CD4-positive, alpha-beta T cell treated with Interleukin-6 for 4 hours (primary cell): ENCODE measurements around the gene NHLRC2.

Experiments
- DNase-seq: peaks from one replicate; pipeline ENCODE4 v3.0.0-alpha.2; 2020; ENCODE audit warnings: mixed read lengths

The NHLRC2 gene

DNA sequence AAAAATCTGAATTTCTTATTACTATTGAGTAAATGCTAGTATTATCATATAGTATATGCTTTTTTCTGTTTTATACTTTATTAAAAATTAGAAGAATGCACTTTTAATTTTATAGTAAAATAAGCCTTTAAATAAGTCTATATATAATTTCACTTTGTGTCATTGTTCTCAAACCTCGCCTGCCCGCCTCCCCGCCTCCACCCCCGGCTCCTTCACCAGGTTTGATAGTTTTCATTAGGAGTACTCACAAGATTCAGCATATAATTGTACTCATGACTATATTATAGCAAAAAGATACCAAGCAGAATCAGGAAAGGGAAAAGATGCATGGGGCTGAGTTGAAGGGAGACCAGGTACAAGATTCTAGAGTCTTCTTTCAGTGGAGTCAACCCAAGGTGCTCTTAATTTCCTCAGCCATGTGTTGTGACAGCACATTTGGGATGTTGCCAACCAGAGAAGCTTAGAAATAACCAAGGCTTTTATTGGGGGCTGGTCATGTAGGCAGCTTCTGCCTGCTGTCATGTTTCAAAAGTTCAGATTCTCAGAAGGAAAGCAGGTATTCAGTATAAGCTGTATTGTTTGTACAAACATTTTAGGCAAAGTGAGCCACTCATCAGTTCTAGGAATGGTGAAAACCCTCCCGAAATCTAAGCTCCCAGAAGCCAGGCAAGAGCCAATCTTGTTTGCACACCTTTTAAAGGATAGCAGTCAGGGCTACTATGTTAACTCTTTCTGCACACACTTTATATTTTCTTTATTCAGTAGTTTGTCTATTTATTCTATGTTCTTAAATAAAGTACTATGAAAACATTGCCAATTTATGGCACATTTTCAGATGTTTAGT, 12.3 kb downstream of the NHLRC2 start:
- no peak for DNase-seq

DNA sequence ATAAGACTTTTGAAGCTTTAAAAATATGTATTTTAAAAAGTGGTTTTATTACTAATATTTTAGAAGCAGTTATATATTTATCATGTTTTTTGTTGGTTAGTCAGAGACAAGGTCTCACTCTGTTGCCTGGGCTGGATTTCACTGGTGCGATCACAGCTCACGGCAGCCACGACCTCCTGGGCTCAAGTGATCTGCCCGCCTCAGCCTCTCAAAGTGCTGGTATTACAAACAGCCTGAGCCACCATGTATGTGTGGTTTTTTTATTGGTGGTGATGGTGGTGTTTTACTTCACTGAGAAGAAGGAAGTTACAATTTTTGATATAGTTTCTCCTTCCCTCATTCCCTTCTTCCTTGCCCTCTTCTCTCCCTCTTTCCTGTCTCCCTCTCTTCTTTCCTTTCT, 13.4 kb downstream of the NHLRC2 start:
- no peak for DNase-seq

DNA sequence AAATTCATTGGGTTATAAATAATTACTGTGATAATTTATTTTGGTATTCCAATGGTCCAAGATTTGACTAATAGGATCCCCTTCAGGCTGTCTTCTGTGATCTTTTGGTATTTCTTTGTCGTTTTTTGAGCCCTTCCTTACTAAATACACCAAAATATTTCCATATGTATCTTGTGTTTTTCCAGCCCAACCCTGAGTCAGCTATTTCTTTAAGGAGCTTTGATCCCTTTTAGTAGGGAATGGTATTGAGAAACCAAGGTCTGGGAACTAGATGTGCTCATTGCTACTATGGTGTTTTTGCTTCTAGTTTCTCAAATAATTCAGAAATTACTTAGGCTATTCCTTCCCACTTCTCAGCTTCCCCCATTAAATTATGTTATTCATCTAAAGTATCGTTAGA, 15.3 kb downstream of the NHLRC2 start:
- no peak for DNase-seq

DNA sequence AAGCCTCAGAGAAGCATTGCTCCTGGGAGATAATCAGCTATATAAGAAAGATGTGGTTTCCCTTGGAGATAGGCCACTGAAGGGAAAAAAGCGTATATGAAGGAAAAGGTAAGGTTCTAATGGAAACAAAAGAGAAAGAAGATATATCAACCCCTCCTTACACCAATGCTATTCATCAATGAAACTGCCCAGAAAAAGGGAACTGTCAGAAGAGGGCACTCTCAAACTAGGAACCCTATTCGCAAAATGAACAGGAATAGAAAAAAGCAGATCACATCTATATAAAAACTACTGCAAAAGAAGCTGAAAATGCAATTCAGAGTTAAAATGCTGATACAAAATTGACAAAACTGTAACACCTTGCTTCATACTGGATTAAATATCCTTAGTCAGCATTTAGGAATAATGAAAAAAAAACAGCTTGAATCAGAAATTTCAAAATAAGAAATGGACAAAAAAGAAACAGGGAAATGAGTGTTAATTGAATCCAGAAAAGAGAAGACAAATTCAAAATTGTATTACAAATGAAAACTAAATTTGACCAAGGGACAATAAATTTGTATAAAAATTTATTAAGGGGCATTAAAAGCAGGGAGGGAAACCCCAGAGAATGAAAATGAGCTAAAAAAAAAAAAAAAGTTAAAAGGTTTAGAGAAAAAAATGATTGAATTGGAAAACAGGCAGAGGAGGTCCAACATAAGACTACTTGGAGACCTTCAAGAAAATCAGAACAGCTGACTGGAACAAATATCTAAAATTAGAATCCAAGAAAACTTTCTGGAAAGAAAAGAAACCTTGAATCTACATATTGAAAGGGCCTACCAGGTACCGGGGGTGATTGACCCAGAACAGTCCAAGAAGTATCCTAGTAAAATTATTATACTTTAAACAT, 17.9 kb downstream of the NHLRC2 start:
- no peak for DNase-seq

DNA sequence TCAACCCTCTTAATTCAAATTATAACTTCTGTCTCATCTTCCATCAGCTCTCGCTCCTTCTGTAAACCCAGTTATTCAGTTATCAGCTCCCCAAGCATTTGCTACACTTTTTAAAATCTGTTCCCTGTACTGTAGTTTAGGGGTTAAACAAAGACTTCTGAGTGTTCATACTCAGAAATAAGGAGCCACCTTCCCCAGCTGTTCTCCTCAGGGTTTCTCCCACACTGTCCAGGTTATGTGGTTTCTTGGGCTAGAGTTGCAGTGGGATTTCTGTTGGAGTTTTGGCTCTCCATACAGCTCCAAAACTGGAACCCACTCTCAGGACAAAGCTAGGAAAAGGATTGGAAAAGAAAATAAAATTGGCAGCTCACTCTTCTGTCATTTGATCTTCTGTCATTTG, 20.8 kb downstream of the NHLRC2 start:
- DNase-seq: no peak

DNA sequence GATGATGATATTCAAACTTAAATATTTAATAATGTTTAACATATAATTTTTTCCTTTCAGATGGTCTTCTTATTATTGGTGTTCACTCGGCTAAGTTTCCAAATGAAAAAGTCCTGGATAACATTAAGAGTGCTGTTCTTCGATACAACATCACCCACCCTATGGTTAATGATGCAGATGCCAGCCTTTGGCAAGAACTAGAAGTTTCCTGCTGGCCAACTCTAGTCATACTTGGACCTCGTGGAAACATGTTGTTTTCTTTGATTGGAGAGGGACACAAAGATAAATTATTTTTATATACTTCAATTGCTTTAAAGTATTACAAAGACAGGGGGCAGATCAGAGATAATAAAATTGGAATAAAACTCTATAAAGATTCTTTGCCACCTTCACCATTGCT, 22.0 kb downstream of the NHLRC2 start:
- no peak for DNase-seq

DNA sequence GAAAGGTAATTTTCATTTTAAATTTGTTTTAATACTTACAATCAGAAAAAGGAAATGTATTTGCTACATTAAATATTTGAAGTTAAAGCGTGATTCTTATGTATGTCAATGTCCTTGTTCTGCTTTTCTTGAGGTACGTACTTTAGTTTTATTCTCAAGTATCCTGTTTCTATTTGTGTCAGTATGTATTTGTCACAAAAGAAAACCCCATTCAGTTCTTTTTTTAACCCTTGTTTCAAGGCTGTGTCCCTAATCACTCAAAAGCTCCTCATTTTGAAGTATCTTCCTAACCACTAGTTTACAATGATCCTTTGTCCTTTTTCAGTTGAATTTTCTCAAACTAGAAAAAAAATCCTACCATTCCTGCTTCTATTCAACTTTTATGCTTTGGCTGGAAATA, 25.2 kb downstream of the NHLRC2 start:
- DNase-seq: no peak

DNA sequence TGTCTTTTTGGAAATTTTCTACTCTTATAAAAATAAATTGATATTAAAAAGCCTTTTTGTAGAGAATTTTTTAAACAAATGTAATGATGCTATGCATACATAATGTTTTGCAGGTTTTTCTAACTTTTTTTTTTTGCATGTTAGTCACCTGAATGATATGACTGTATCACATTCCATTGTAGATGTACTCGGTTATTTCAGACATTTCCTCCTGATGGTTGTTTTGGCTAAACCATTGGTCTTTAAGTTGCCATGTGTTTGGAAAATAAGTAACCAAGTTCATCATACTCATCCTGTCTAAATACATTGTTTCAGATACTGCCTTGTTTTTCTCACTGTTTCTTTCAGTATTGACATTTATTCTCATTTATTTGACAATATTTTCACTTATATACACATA, 25.8 kb downstream of the NHLRC2 start:
- DNase-seq: no peak

DNA sequence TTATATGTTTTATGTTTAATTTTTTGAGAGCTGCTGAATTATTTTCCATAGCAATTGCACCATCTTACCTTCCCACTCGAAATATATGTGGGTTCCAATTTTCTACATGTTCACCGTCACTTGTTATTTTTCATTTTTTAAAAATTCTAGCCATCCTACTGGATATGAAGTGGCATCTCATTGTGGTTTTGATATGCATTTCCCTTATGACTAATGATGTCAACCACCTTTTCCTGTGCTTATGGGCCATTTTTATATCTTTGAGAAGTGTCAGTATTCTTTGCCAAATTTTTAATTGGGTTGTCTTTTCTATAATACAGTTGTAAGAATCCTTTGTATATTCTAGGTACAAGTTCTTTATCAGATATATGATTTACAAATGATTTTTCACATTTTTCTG, 27.8 kb downstream of the NHLRC2 start:
- no peak for DNase-seq

DNA sequence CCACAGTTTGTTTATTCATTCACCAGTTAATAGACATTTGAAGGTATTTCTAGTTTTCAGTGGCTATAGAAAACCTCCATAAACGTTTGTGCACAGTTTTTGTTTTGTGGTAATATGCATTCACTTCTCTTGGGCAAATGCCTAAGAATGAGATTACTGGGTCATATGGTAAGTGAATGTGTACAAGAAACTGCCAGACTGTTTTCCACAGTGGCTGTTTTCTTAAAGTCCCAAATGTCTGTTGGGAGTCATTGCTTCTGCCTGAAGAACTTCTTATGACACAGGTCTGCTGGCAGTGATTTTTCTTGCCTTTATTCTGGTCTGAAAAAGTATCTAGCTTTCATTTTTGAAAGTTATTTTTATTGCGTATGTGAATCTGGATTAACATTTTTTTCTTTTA, 35.5 kb downstream of the NHLRC2 start:
- DNase-seq: no peak

DNA sequence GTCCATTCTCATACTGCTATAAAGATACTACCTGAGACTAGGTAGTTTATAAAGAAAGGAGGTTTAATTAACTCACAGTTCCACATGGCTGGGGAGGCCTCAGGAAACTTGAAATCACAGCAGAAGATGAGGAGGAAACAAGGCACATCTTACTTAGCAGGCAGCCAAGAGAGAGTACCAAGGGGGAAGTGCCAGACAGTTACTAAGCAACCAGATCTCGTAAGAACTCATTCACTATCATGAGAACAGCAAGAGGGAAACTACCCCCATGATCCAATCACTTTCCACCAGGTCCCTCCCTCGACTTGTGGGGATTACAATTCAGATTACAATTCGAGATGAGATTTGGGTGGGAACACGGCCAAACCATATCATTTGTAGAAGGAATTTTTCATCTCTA, 36.3 kb downstream of the NHLRC2 start:
- no peak for DNase-seq

DNA sequence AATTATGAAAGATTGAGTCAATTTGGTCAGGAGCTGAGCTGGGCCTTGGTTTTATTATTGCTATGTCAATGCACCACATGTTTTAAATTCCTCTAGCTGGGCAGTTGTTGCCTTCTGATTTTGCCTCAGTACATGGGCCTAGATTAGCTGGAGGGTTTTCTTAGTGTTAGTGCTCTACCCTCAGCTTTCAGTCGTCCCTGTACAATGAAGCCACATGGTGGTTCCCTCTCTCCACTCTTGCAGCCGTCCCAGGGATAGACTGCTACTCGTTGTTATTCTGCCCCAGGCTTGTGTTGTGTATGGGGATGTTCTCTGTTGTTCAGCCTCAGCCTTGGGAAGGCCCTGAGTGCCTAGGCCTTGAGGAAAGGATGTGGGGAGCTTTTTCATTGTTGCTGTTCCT, 37.0 kb downstream of the NHLRC2 start:
- DNase-seq: no peak

DNA sequence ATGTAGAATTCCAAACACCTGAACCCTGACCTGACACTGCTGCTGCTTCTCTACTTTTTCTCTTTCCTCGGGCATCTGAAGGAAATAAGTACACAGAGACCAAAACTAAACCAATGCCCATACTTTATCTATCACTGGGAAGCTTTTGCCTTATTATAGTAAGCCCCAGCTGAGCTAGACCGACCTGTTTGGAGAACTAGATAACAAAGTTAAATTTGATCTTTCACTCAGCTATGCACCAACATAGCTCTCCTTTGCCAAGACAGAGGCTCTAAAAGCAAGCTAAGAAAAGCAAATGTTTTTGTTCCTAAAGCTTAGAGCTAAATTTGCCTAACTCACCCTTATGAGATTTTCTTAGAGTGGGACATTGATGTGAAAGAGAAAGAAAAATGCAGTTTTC, 39.1 kb downstream of the NHLRC2 start:
- DNase-seq: no peak

DNA sequence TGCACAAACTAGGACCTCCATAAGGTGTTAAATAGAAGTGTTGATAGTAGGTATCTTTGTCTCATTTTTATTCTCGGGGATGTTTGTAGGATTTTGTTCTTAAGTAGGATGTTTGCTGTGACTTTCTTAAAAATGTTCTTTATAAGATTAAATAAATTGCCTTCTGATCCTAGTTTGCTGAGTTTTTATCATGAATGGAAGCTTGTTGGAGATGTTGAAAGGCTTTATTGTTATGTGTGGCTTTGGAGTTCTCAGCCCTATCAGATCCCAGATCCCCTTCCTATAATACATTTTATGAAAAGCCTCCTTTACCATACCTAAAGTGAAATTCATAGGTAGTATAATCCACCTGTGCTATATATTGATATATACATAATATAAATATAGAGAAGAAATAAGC, 40.1 kb downstream of the NHLRC2 start:
- DNase-seq: no peak

DNA sequence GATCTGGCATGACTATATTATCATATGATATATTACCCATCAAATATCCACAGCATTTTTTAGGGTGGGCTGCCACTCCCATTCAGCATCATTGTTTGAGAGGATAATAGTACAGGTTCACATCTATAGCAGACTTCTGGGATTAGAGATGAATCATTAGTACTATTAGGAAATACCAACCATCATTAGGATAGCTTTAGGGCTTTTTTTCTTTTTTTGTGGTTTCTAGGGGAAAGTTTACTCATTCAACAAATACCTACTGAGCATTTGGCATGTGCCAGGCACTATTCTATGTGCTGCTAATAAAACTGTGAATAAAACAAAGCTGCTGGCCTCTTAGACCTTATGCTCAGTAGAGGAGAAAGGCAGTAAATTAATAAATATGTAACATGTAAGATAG, 40.6 kb downstream of the NHLRC2 start:
- no peak for DNase-seq

DNA sequence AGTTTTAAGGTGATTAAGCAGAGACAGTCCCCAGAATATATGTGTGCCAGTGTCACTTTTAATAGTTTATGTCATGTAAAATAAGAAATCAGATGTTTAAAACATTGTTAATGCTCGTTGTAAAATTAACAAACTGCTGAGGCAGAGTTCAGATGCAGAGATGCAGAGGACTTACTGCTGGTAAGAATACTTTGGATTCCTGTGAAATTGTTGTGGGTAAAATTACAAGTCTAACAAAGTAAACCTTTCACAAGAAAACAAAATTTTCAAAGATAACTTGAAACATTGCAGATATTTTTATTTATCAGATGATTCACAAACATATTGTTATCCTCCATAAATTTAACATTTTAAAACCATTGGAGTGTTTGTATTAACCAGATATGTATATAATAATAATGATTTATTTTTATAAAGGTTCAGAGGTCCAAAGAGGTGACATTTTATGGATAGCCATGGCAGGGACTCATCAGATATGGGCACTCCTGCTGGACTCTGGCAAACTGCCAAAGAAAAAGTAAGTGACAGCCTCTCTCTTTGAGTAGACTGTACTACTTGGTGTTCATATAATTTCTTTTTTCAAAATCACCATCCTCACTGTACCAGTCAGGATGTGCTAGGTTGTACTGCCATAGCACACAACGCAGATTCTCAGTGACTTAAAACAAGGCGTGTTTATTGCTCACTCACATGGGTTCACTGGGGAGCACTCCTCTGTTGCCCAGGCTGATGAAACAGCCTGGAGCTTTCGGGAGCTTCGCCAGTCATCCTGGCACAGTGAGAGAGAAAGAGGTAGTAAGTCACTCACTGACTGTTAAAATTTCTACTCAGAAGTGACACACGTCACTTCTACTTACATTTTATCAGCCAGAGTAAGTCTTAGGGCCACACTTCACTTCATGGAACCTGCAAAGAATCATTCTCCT, 43.5 kb downstream of the NHLRC2 start:
- no peak for DNase-seq

DNA sequence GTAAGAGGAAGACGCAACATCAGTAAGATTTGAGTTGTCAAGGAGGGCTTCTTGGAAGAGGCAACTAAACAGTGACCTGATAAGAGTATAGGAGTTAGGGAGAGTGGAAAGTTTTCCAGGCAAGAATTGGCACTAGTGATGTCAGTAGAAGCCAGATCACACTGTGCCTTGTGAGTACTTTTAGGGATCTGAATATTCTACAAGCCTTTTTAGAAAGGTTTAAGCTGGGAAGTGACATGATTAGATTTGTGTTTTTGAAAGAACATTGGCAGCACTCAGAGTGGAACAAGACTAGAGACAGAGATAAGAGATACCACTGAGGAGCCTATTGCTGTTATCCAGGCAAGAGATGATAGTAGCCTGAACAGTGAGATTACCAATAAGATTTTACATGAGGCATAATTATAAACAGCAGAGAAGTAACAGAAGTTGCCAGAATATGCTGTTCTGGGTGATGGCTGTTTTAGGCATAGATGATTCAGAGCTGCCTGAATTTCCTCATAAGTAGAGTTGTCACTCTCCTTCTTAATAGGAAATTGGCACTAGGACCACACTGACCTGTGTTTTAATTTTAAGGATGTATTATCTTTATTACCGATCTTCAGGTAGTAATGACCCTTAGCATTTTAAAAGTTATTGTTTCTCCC, 45.6 kb downstream of the NHLRC2 start:
- no peak for DNase-seq

DNA sequence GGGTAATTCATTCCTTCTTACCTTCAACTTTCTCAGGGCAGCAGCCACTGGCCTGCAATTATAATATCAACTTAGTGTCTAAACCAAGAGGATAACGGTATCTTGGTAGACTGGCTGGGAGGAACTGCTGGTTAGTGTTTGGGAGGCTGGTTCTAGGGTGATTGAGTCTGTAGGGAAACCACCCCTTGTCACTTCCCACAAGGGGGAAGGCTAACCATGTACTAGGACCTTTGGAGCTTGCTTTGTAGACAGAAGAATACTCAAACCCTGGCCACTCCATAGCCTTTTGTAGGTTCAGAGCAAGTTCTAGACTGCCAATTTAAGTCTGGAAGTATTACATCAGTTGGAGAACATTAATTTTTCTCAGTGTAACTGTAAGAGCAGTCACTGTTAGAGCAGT, 51.3 kb downstream of the NHLRC2 start:
- no peak for DNase-seq

DNA sequence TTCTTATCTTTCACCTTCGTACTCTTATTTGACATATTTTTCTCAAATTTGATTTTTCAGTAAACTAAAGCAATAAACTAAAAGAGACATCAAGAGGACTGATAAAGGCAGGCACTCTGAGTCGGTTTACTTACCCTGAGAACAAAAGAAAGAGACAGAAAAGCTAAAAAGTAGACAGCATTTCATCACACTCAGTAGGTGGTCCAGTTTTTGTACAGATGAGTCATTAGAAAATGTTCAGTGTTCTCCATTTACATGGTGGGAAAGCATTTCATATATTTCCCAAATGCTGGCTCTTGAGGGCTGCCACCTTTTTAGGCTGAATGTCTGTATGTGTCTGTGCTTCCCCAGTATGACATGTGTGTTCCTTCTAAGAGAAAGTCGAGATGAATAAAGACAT, 52.7 kb downstream of the NHLRC2 start:
- DNase-seq: no peak

DNA sequence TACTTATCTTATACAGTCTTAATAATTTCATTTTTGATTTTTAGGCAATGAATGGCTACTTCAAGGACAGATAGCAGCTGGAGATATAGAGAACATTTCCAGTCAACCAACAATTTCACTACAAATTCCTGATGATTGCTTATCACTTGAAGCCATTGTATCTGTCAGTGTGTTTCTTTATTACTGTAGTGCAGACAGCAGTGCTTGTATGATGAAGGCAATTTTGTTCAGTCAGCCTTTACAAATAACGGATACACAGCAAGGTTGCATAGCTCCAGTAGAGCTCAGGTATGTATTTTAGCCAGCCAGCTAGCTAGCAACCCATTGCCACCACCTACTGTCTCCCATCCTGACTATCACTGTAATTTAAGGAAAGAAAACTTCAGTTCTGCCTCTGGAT, 53.8 kb downstream of the NHLRC2 start:
- DNase-seq: no peak

DNA sequence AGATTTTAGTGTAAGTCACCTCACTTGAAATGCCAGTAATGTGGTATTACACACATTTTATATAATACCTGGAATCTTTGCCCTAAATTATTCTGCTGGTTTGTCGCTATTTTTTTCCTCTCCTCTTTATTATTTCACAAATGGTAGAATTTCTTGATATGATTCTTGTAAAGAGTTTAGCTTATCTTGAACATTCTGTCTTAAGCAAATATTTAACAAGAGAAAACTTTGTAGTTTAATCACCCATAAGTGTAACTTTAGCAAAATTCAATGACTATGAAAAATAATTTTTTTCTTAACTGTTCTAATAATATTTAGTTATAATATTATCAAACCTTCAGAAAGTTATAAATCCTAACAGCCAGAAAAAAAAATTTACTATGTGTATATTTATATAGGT, 56.7 kb downstream of the NHLRC2 start:
- DNase-seq: no peak

DNA sequence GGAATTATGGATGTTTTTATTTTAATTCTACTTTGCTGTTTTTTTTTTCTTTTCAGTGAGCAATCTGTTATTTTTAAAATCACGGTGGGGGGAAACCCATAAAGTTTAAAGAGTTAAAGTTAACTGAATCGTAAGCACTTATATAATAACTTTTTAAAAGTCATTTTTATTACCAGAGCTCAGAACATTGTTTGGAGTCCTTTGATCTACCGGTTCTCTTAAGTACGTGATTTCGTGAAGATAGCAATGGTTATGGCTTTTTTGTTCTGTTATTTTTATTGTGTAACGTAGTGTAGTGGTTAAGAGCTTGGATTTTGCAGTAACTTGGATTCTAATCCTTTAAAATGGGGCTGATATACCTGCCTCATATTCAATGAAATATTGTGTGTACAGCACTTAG, 57.4 kb downstream of the NHLRC2 start:
- DNase-seq: no peak

DNA sequence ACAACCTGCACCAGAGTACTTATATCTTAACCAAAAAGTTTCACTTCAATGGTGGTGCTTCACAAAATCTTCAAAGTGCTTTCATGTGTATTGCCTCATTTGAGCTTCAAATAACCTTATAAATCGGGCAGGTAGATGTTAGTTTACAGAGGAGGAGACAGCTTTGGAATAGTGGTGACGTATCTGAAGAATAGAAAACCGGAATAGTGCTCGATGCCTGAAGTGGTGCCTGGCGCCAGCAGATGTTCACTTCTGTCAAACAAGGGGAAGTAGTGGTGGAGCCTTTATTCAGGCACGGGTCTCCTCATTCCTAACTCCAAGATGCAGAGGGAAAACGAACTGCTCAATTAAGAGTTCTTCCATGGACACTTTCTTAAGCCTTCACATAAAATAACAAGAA, 58.1 kb downstream of the NHLRC2 start:
- no peak for DNase-seq
